ENCODE results near the gene FAM13C. TPM values are rescaled to one million over a fixed set of nuclear protein-coding genes. Genes with fewer than 3 reads are reported as not detected.

Gene FAM13C
- polyA plus RNA-seq, 1 of the 3 experiments (the other 2 are of a cell fraction), result 7.6 TPM

DNA sequence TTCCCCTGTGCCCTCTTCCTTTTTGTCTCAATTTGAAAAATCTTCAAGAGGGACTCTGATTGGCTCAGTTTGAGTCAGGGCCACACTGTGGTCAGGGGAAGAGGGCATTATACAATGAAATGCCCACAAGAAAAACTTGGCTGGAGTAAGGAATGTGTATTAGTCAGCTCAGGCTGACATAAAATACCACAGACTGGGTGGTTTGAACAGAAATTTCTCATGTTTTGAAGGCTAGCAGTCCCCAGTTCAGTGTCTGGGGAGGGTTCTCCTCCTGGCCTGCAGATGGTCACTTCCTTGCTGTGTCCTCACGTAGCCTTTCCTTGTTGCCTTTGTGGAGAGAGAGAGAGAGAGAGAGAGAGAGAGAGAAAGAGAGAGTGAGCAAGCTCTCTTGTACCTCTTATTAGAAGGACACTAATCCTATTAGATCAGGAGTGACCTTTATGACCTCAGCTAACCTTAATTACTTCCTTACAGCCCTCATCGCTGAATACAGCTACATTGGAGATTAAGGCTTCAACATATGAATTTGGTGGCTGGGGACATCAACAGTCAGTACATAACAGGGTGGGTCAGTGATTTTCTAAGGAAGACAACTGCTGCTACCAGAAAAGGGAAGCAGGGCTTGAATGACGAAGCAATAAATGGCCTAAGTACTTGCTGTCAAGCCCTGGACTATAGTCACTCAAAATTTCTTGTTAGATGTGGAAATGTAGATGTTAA, 25.8 kb upstream of the FAM13C start (continued):
- TF ChIP-seq, protein P1, sequence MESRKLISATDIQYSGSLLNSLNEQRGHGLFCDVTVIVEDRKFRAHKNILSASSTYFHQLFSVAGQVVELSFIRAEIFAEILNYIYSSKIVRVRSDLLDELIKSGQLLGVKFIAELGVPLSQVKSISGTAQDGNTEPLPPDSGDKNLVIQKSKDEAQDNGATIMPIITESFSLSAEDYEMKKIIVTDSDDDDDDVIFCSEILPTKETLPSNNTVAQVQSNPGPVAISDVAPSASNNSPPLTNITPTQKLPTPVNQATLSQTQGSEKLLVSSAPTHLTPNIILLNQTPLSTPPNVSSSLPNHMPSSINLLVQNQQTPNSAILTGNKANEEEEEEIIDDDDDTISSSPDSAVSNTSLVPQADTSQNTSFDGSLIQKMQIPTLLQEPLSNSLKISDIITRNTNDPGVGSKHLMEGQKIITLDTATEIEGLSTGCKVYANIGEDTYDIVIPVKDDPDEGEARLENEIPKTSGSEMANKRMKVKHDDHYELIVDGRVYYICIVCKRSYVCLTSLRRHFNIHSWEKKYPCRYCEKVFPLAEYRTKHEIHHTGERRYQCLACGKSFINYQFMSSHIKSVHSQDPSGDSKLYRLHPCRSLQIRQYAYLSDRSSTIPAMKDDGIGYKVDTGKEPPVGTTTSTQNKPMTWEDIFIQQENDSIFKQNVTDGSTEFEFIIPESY (IDR thresholded peaks at IDR 0.05; ENCODE audit: borderline replicate concordance, low read depth), result peak; percentile 80; the same call in 1 of the 2 replicates
- TF ChIP-seq CHD2 (IDR thresholded peaks at IDR 0.05; ENCODE audit: low read length, partially characterized antibody) (no peak), TCF12 (IDR thresholded peaks at IDR 0.05) (peak; percentile 95), TEAD4 (IDR thresholded peaks at IDR 0.05; ENCODE audit: borderline replicate concordance, insufficient read depth) (peak; percentile 90), SMC3 (IDR thresholded peaks at IDR 0.05; ENCODE audit: low read depth, low read length) (no peak), RXRA (IDR thresholded peaks at IDR 0.05; ENCODE audit: borderline replicate concordance, low read depth) (peak; percentile 94), MXI1 (IDR thresholded peaks at IDR 0.05; ENCODE audit: low read depth, low read length) (no peak)
- TF ChIP-seq, protein P2, sequence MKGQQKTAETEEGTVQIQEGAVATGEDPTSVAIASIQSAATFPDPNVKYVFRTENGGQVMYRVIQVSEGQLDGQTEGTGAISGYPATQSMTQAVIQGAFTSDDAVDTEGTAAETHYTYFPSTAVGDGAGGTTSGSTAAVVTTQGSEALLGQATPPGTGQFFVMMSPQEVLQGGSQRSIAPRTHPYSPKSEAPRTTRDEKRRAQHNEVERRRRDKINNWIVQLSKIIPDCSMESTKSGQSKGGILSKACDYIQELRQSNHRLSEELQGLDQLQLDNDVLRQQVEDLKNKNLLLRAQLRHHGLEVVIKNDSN (IDR thresholded peaks at IDR 0.05; ENCODE audit: borderline replicate concordance, low read depth), result no peak

DNA sequence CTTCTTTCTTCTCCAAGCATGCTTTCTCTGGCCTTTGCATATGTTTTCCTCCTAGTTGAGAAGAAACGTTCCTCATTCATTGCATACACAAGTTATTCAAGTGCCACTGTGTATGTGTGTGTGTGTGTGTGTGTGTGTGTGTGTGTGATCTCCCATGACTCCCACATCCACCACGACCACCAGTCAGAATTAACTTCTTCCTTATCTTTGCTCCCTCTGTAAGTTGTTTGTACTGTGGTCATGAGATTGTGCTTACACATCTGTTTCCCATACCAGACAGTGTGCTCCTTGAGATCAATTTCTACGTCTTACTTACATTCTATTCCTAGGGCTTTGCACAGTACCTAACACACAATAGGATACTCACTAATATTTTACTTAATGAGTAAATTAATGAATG, 22.4 kb upstream of the FAM13C start:
- Histone ChIP-seq H3K79me2 (ENCODE audit: insufficient read depth) (no peaks in the 10 kb centered on the region), H3K27ac (ENCODE audit: low read depth in 2 of 2, low read length in 1 of 2) (no peak overlapping the region), H3K9ac (no peak overlapping the region), H3K36me3 (replicated peaks in 1 of 2; ENCODE audit: control insufficient read depth in 1 of 2, insufficient read depth in 2 of 2, low read length in 1 of 2) (no peaks in the 10 kb centered on the region), H3K9me2 (no peaks in the 10 kb centered on the region), H3K27me3 (ENCODE audit: insufficient read depth) (no peaks in the 10 kb centered on the region), H3K9me3 (no peaks in the 10 kb centered on the region), H4K20me1 (ENCODE audit: insufficient read depth) (no peaks in the 10 kb centered on the region), H3K4me2 (no peak overlapping the region), H3K4me3 (ENCODE audit: low read depth in 2 of 2, low read length in 1 of 2) (no peak overlapping the region), H3K4me1 (ENCODE audit: control insufficient read depth in 1 of 2, insufficient read depth in 2 of 2, low read depth in 1 of 2, low read length in 1 of 2) (peaks cover 4 to 26% of the 10 kb centered on the region in 2 experiments), H2AFZ (ENCODE audit: low read depth) (no peak overlapping the region), H3F3A (replicated peaks; ENCODE audit: insufficient read depth) (peaks cover 32% of the 10 kb centered on the region)
- TF ChIP-seq, protein P3, sequence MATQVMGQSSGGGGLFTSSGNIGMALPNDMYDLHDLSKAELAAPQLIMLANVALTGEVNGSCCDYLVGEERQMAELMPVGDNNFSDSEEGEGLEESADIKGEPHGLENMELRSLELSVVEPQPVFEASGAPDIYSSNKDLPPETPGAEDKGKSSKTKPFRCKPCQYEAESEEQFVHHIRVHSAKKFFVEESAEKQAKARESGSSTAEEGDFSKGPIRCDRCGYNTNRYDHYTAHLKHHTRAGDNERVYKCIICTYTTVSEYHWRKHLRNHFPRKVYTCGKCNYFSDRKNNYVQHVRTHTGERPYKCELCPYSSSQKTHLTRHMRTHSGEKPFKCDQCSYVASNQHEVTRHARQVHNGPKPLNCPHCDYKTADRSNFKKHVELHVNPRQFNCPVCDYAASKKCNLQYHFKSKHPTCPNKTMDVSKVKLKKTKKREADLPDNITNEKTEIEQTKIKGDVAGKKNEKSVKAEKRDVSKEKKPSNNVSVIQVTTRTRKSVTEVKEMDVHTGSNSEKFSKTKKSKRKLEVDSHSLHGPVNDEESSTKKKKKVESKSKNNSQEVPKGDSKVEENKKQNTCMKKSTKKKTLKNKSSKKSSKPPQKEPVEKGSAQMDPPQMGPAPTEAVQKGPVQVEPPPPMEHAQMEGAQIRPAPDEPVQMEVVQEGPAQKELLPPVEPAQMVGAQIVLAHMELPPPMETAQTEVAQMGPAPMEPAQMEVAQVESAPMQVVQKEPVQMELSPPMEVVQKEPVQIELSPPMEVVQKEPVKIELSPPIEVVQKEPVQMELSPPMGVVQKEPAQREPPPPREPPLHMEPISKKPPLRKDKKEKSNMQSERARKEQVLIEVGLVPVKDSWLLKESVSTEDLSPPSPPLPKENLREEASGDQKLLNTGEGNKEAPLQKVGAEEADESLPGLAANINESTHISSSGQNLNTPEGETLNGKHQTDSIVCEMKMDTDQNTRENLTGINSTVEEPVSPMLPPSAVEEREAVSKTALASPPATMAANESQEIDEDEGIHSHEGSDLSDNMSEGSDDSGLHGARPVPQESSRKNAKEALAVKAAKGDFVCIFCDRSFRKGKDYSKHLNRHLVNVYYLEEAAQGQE (IDR thresholded peaks at IDR 0.05; ENCODE audit: low read depth, low read length), result no peak
- TF ChIP-seq, protein P4, sequence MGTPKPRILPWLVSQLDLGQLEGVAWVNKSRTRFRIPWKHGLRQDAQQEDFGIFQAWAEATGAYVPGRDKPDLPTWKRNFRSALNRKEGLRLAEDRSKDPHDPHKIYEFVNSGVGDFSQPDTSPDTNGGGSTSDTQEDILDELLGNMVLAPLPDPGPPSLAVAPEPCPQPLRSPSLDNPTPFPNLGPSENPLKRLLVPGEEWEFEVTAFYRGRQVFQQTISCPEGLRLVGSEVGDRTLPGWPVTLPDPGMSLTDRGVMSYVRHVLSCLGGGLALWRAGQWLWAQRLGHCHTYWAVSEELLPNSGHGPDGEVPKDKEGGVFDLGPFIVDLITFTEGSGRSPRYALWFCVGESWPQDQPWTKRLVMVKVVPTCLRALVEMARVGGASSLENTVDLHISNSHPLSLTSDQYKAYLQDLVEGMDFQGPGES (IDR thresholded peaks at IDR 0.05; ENCODE audit: low read depth, low read length), result no peak
- TF ChIP-seq SMC3 (IDR thresholded peaks at IDR 0.05; ENCODE audit: low read depth, low read length) (no peak), FOSL2 (IDR thresholded peaks at IDR 0.05; ENCODE audit: borderline replicate concordance, low read depth) (no peak), CHD2 (IDR thresholded peaks at IDR 0.05; ENCODE audit: low read length, partially characterized antibody) (no peak)
- 78% methylated on average over 3 of the region's 3 CpGs for WGBS (ENCODE audit: low lambda C conversion rate)
- POLR2A ChIA-PET, result no interaction called here
- CTCF ChIA-PET, result no interaction called here
- DNase-seq, result no peak
